ENCODE data around the gene CALHM5. TPM values are rescaled to one million over a fixed set of nuclear protein-coding genes. Genes with fewer than 3 reads are reported as not detected.

Gene CALHM5
- polyA plus RNA-seq, 2 of the 4 experiments (the other 2 are of a cell fraction): 0.09 TPM

DNA sequence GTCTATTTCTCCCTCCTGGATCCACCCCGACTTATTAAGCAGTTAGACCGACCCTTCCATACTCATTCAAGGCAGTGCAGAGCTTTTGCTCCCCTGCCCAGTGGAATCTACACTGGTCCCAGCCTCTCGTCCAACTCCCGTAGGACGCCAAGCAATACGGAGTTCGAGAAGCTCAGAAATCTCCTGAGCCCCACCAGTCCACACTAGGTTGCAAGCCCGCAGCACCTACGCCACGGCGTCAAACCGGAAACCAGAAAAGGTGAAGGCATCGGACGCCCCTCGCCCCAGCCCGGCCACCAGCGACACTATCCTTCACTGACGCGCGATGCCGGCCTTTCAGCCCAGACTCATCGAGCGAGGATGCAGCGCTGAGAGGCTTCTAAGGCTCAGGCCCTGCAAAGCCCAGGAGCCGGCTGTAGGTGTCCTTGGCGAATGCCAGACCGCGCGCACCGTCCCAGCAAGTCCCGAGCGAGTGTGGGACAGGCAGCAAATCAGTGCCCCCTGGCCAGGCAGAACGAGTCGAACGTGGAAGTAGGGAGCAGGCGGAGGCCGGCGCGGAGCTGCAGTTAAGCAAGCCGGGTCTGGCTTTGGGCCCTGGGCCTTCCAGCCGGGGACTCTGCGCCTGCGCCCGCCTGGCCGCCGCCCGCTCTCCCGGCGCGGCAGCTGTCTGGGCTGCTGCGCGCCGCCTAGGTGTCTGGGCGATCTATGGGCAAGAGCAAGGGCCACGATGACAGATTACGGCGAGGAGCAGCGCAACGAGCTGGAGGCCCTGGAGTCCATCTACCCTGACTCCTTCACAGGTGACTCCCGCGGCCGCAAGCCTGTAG is 59.6 kb downstream of the CALHM5 start, which contains the start of gene RWDD1 (continued):
- TF ChIP-seq FOSL2 (IDR thresholded peaks at IDR 0.05) (no peak), FOSL2 (CRISPR knock-in tag; IDR thresholded peaks at IDR 0.05) (no peak), SREBF2 (IDR thresholded peaks at IDR 0.05) (no peak), RNF2 (IDR thresholded peaks at IDR 0.05; ENCODE audit: borderline replicate concordance, low read depth) (no peak)
- TF ChIP-seq, protein P1, sequence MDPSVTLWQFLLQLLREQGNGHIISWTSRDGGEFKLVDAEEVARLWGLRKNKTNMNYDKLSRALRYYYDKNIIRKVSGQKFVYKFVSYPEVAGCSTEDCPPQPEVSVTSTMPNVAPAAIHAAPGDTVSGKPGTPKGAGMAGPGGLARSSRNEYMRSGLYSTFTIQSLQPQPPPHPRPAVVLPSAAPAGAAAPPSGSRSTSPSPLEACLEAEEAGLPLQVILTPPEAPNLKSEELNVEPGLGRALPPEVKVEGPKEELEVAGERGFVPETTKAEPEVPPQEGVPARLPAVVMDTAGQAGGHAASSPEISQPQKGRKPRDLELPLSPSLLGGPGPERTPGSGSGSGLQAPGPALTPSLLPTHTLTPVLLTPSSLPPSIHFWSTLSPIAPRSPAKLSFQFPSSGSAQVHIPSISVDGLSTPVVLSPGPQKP (IDR thresholded peaks at IDR 0.05; ENCODE audit: low read depth, low read length): no peak
- TF ChIP-seq, protein P2, sequence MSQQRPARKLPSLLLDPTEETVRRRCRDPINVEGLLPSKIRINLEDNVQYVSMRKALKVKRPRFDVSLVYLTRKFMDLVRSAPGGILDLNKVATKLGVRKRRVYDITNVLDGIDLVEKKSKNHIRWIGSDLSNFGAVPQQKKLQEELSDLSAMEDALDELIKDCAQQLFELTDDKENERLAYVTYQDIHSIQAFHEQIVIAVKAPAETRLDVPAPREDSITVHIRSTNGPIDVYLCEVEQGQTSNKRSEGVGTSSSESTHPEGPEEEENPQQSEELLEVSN (IDR thresholded peaks at IDR 0.05; ENCODE audit: borderline replicate concordance, low read depth): no peak; the same call in 1 of the 2 replicates

DNA sequence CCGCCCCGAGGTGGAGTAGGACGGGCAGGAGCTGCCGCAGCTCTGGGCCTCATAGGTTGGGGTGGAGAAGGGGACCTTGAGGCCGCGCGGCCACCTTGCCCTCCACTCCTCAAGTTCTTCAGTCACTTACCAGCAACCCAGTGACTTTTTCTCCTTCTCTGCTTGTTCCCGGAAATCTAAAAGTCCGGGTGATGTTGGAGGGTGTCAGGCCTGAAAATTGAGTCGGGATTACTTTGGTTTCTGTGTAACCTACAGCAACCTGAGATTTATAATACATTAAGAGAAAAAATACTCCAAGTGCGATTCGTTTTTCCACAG is 60.2 kb downstream of the CALHM5 start:
- CTCF ChIA-PET: interaction anchor here (0.8 to 2.4 kb wide), 11 partner anchors 9 to 304 kb away, joined by 3 to 16 read pairs (median 3); partner anchors contain the start of genes RSPH4A and TSPYL1
- FAIRE-seq (no peak), ATAC-seq (no peak)

More for the DNA sequence above, 60.2 kb downstream of the CALHM5 start:
- DNase-seq (ENCODE audit: low read depth in 1 of 2, low spot score in 1 of 2): no peak
- no peaks in the 10 kb centered on the region for H3K9me3 ChIP-seq
- peak overlapping the region; percentile 93 for H3K4me2 ChIP-seq
- H3K4me1 ChIP-seq: peaks cover 19% of the 10 kb centered on the region; the same call in 2 of the 3 replicates
- peak overlapping the region; percentile 89 for H3K4me3 ChIP-seq
- 1% methylated on average over 9 of the region's 12 CpGs for WGBS (ENCODE audit: missing lambda C conversion rate)
- H3K27ac ChIP-seq: peak overlapping the region; percentile 82 to 96
- POLR2A ChIA-PET: interaction anchor here (0.6 to 2.0 kb wide), 11 partner anchors 9 to 317 kb away, joined by 3 to 12 read pairs (median 4); partner anchors contain the start of genes CALHM4, KPNA5, RSPH4A and TSPYL1
- TF ChIP-seq JUNB (IDR thresholded peaks at IDR 0.05) (no peak), ZSCAN20 (CRISPR knock-in tag; IDR thresholded peaks at IDR 0.05) (no peak), EP300 (IDR thresholded peaks at IDR 0.05) (no peak), PHF8 (IDR thresholded peaks at IDR 0.05; ENCODE audit: borderline replicate concordance, low read depth) (no peak; the same call in 1 of the 2 replicates), FOXS1 (CRISPR knock-in tag; IDR thresholded peaks at IDR 0.05) (no peak), EHMT2 (IDR thresholded peaks at IDR 0.05; ENCODE audit: low read depth) (no peak), POLR2A (IDR thresholded peaks at IDR 0.05; ENCODE audit: low read length) (no peak), ZC3H11A (IDR thresholded peaks at IDR 0.05) (no peak), ZNF302 (CRISPR knock-in tag; IDR thresholded peaks at IDR 0.05) (no peak), MAFK (IDR thresholded peaks at IDR 0.05; ENCODE audit: partially characterized antibody) (no peak), CHD4 (IDR thresholded peaks at IDR 0.05; ENCODE audit: borderline replicate concordance) (no peak), ZFP36 (IDR thresholded peaks at IDR 0.05; ENCODE audit: borderline replicate concordance, partially characterized antibody) (no peak), POLR2AphosphoS2 (conservative IDR thresholded peaks at IDR 0.05; ENCODE audit: low read length) (no peak), RCOR1 (IDR thresholded peaks at IDR 0.05; ENCODE audit: low read depth, low read length) (no peak), NR3C1 (IDR thresholded peaks at IDR 0.05) (no peak)
- TF ChIP-seq, protein P3, sequence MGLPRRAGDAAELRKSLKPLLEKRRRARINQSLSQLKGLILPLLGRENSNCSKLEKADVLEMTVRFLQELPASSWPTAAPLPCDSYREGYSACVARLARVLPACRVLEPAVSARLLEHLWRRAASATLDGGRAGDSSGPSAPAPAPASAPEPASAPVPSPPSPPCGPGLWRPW (IDR thresholded peaks at IDR 0.05): no peak
- TF ChIP-seq, protein P4, sequence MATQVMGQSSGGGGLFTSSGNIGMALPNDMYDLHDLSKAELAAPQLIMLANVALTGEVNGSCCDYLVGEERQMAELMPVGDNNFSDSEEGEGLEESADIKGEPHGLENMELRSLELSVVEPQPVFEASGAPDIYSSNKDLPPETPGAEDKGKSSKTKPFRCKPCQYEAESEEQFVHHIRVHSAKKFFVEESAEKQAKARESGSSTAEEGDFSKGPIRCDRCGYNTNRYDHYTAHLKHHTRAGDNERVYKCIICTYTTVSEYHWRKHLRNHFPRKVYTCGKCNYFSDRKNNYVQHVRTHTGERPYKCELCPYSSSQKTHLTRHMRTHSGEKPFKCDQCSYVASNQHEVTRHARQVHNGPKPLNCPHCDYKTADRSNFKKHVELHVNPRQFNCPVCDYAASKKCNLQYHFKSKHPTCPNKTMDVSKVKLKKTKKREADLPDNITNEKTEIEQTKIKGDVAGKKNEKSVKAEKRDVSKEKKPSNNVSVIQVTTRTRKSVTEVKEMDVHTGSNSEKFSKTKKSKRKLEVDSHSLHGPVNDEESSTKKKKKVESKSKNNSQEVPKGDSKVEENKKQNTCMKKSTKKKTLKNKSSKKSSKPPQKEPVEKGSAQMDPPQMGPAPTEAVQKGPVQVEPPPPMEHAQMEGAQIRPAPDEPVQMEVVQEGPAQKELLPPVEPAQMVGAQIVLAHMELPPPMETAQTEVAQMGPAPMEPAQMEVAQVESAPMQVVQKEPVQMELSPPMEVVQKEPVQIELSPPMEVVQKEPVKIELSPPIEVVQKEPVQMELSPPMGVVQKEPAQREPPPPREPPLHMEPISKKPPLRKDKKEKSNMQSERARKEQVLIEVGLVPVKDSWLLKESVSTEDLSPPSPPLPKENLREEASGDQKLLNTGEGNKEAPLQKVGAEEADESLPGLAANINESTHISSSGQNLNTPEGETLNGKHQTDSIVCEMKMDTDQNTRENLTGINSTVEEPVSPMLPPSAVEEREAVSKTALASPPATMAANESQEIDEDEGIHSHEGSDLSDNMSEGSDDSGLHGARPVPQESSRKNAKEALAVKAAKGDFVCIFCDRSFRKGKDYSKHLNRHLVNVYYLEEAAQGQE (IDR thresholded peaks at IDR 0.05): no peak
- TF ChIP-seq, protein P5, sequence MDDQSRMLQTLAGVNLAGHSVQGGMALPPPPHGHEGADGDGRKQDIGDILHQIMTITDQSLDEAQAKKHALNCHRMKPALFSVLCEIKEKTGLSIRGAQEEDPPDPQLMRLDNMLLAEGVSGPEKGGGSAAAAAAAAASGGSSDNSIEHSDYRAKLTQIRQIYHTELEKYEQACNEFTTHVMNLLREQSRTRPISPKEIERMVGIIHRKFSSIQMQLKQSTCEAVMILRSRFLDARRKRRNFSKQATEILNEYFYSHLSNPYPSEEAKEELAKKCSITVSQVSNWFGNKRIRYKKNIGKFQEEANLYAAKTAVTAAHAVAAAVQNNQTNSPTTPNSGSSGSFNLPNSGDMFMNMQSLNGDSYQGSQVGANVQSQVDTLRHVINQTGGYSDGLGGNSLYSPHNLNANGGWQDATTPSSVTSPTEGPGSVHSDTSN (IDR thresholded peaks at IDR 0.05): no peak
- TF ChIP-seq, protein P2 (IDR thresholded peaks at IDR 0.05; ENCODE audit: borderline replicate concordance, low read depth): no peak

All from A549 (cell line).